Measurements from ENCODE around the gene ATP1A2.

The ATP1A2 gene

DNA sequence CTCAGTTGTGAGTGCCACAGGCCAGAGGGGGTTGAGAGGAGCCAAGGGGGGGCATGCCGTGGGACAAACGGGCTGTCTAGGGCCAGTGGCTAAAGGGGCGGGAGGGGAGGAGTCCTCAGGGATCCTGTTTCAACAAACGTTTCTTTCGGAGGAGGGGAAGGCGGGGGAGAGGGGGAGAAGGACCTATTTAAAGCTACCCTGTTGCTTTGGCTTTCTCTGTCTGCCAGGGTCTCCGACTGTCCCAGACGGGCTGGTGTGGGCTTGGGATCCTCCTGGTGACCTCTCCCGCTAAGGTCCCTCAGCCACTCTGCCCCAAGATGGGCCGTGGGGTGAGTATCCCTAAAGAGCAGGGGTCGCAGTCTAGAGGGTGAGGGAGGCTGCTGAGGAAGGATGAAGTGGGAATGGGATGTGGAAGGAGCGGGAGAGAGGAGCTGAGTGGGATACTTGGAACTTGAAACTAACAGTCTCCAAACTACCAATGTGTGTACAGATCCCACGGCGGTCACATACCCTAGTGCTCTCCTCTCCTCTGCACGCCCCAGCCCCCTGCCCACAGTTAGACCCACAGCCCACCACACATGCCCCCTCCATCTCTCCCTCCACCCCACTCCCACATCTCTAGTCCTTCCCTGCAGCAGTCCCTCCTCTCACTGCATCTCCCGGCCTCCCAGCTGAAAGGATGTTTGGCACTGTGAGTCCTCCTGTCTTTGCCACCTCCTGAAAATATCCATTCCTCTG is at the start of gene ATP1A2:
ATP1A2 (plus strand) TSS at position 215 of the 738 bp plus-strand sequence; CDS start at position 318, 103 bp downstream.
- peak within 1 kb of the TSS in 3 of 5 donors; percentile 29 to 63 (median 43) for H3K9ac ChIP-seq (ENCODE audit: low read length in 5 of 5)
- H3K4me1 ChIP-seq (ENCODE audit: control insufficient read depth in 5 of 5, insufficient read depth in 5 of 5, low read length in 5 of 5): peaks cover 4 to 58% (median 50%) of the 10 kb centered on the region in 5 donors
- H3K4me3 ChIP-seq (ENCODE audit: low read depth in 1 of 5, low read length in 5 of 5): peak within 1 kb of the TSS; percentile 17 to 48 (median 43)
- H3K27me3 ChIP-seq (ENCODE audit: control insufficient read depth in 5 of 5, insufficient read depth in 4 of 5, low read length in 5 of 5): no peaks in the 10 kb centered on the region
- H3K9me3 ChIP-seq (ENCODE audit: control insufficient read depth in 5 of 5, low read length in 5 of 5): no peaks in the 10 kb centered on the region
- no peaks in the 10 kb centered on the region for H3K36me3 ChIP-seq (ENCODE audit: control insufficient read depth in 5 of 5, insufficient read depth in 5 of 5, low read length in 5 of 5)
- peak within 1 kb of the TSS; percentile 62 for H3K27ac ChIP-seq (ENCODE audit: low read depth, low read length)

DNA sequence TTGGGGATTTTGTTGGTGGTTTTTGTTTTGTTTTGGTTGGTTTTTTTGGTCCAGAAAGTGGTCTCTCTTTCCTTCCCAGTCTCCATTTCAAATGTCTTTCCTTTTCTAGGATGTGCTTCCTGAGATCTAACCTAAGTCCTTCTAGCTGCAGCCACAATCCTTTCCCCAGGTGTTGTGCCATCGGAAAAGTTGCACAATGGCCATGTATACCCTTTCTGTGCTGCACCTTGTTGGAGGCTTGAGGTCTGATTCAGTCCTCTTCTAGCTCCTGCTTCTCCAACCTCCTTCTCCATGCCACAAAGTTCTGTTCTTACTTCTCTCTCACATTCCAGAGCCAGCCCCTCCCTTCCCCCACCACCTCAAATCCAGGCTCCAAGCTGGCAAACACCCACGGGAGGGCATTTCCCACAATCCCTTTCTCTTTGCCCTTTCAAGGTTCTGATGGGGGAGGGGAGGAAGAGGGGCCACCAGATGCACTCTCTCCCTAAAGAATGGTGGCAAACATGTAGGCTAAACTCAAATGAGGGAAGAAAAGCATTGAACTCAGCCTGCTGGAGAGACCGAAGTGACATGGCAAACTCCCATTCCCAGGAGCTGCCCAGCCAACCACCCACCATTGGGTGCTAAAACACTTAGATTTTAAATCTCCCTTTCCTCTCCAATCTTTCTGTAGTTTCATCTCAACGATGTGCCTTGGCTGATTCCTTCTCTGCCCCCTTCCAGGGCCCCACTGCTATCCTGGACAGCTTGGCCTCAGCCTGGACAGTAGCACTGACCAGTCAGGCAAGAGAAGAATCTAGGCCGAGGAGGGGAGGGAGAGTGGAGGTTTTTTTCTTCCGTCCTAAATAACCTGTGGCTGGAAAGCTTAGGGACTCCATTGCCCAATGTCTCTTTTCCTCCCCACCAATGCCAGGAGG is 48.5 kb upstream of the ATP1A2 start:
- peaks cover 0 to 11% (median 5%) of the 10 kb centered on the region in 5 donors for H3K27me3 ChIP-seq (ENCODE audit: control insufficient read depth in 5 of 5, insufficient read depth in 4 of 5, low read length in 5 of 5)
- no peaks in the 10 kb centered on the region for H3K9me3 ChIP-seq (ENCODE audit: control insufficient read depth in 5 of 5, low read length in 5 of 5)
- H3K4me3 ChIP-seq (ENCODE audit: low read depth in 1 of 5, low read length in 5 of 5): no peak overlapping the region
- no peak overlapping the region for H3K27ac ChIP-seq (ENCODE audit: low read depth, low read length)
- H3K4me1 ChIP-seq (ENCODE audit: control insufficient read depth in 5 of 5, insufficient read depth in 5 of 5, low read length in 5 of 5): peaks cover 3 to 11% (median 10%) of the 10 kb centered on the region in 5 donors
- H3K36me3 ChIP-seq (ENCODE audit: control insufficient read depth in 5 of 5, insufficient read depth in 5 of 5, low read length in 5 of 5): no peaks in the 10 kb centered on the region
- no peak overlapping the region for H3K9ac ChIP-seq (ENCODE audit: low read length in 5 of 5)

DNA sequence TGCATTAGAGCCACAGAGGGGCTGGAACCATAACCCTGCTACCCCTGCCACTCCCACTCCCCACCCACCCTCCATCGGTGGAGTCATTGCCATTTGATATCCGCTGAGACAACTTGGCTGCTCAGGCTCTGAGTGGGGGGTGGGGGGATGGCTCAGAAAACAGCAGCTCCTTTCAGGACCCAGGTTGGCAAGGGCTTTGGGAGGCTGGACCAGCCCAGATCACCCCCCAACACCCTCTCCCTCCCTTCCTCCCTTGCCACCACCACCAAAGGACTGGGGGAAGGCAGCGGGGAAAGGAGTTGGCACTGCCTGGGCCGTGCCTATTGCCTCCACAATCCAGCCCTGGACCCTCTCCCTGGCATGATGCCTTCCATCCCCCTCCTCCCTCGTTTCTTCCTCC is 47.3 kb upstream of the ATP1A2 start:
- Histone ChIP-seq H3K4me3 (ENCODE audit: low read depth in 1 of 5, low read length in 5 of 5) (no peak overlapping the region), H3K4me1 (ENCODE audit: control insufficient read depth in 5 of 5, insufficient read depth in 5 of 5, low read length in 5 of 5) (peaks cover 3 to 11% (median 10%) of the 10 kb centered on the region in 5 donors), H3K9ac (ENCODE audit: low read length in 5 of 5) (no peak overlapping the region), H3K36me3 (ENCODE audit: control insufficient read depth in 5 of 5, insufficient read depth in 5 of 5, low read length in 5 of 5) (no peaks in the 10 kb centered on the region), H3K27ac (ENCODE audit: low read depth, low read length) (no peak overlapping the region), H3K9me3 (ENCODE audit: control insufficient read depth in 5 of 5, low read length in 5 of 5) (no peaks in the 10 kb centered on the region), H3K27me3 (ENCODE audit: control insufficient read depth in 5 of 5, insufficient read depth in 4 of 5, low read length in 5 of 5) (peaks cover 0 to 13% (median 3%) of the 10 kb centered on the region in 5 donors)

GRCh38 chr1:160069460-160070231 is 45.9 kb upstream of the ATP1A2 start, which contains the start of gene KCNJ10:
TSS of gene KCNJ10 (minus strand) at chr1:160070160. CDS start at chr1:160042532, 27,628 bp downstream.
- H3K4me1 ChIP-seq (ENCODE audit: control insufficient read depth in 5 of 5, insufficient read depth in 5 of 5, low read length in 5 of 5): peaks cover 3 to 11% (median 10%) of the 10 kb centered on the region in 5 donors
- peaks cover 0 to 13% (median 3%) of the 10 kb centered on the region in 5 donors for H3K27me3 ChIP-seq (ENCODE audit: control insufficient read depth in 5 of 5, insufficient read depth in 4 of 5, low read length in 5 of 5)
- H3K9ac ChIP-seq (ENCODE audit: low read length in 5 of 5): peak within 1 kb of the TSS in 4 of 5 donors; percentile 5 to 60 (median 42)
- peak within 1 kb of the TSS; percentile 65 to 85 (median 79) for H3K4me3 ChIP-seq (ENCODE audit: low read depth in 1 of 5, low read length in 5 of 5)
- H3K9me3 ChIP-seq (ENCODE audit: control insufficient read depth in 5 of 5, low read length in 5 of 5): no peaks in the 10 kb centered on the region
- no peak within 1 kb of the TSS for H3K27ac ChIP-seq (ENCODE audit: low read depth, low read length)
- no peaks in the 10 kb centered on the region for H3K36me3 ChIP-seq (ENCODE audit: control insufficient read depth in 5 of 5, insufficient read depth in 5 of 5, low read length in 5 of 5)

- Histone ChIP-seq H3K4me1 (ENCODE audit: control insufficient read depth in 5 of 5, insufficient read depth in 5 of 5, low read length in 5 of 5) (peaks cover 3 to 11% (median 10%) of the 10 kb centered on the region in 5 donors), H3K36me3 (ENCODE audit: control insufficient read depth in 5 of 5, insufficient read depth in 5 of 5, low read length in 5 of 5) (no peaks in the 10 kb centered on the region), H3K9ac (ENCODE audit: low read length in 5 of 5) (peak overlapping the region in 4 of 5 donors; percentile 5 to 60 (median 42)), H3K27me3 (ENCODE audit: control insufficient read depth in 5 of 5, insufficient read depth in 4 of 5, low read length in 5 of 5) (peaks cover 0 to 13% (median 3%) of the 10 kb centered on the region in 5 donors), H3K4me3 (ENCODE audit: low read depth in 1 of 5, low read length in 5 of 5) (peak overlapping the region; percentile 65 to 85 (median 79)), H3K27ac (ENCODE audit: low read depth, low read length) (no peak overlapping the region), H3K9me3 (ENCODE audit: control insufficient read depth in 5 of 5, low read length in 5 of 5) (no peaks in the 10 kb centered on the region)
Observed at GRCh38 chr1:160070243-160071163, 45.1 kb upstream of the ATP1A2 start.

DNA sequence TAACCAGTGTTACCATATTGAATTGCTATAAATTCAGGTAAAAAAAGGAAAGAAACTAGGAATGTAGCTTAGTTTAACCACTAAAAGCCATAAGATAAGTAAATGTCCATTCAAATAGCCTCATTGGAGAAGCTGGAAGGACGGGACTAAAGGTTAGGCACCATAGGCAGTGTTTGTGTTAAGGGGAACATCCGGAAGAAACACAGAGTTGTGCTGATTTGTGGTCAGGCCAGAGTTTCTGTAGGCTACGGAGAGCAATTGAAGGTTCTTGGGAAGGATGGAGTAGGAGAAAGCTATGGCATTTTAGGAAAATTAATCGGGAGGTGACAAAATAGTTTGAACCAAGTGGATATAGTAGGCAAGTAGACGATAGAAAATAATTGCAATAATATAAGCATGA is 44.3 kb upstream of the ATP1A2 start:
- peaks cover 0 to 13% (median 3%) of the 10 kb centered on the region in 5 donors for H3K27me3 ChIP-seq (ENCODE audit: control insufficient read depth in 5 of 5, insufficient read depth in 4 of 5, low read length in 5 of 5)
- no peaks in the 10 kb centered on the region for H3K36me3 ChIP-seq (ENCODE audit: control insufficient read depth in 5 of 5, insufficient read depth in 5 of 5, low read length in 5 of 5)
- H3K4me1 ChIP-seq (ENCODE audit: control insufficient read depth in 5 of 5, insufficient read depth in 5 of 5, low read length in 5 of 5): peaks cover 3 to 11% (median 10%) of the 10 kb centered on the region in 5 donors
- no peaks in the 10 kb centered on the region for H3K9me3 ChIP-seq (ENCODE audit: control insufficient read depth in 5 of 5, low read length in 5 of 5)
- H3K27ac ChIP-seq (ENCODE audit: low read depth, low read length): no peak overlapping the region
- no peak overlapping the region for H3K4me3 ChIP-seq (ENCODE audit: low read depth in 1 of 5, low read length in 5 of 5)
- H3K9ac ChIP-seq (ENCODE audit: low read length in 5 of 5): no peak overlapping the region

GRCh38 chr1:160074865-160075264 is 40.7 kb upstream of the ATP1A2 start:
- Histone ChIP-seq H3K4me3 (ENCODE audit: low read depth in 1 of 5, low read length in 5 of 5) (no peak overlapping the region), H3K27ac (ENCODE audit: low read depth, low read length) (no peak overlapping the region), H3K27me3 (ENCODE audit: control insufficient read depth in 5 of 5, insufficient read depth in 4 of 5, low read length in 5 of 5) (peaks cover 0 to 19% (median 9%) of the 10 kb centered on the region in 5 donors), H3K36me3 (ENCODE audit: control insufficient read depth in 5 of 5, insufficient read depth in 5 of 5, low read length in 5 of 5) (no peaks in the 10 kb centered on the region), H3K9ac (ENCODE audit: low read length in 5 of 5) (no peak overlapping the region), H3K4me1 (ENCODE audit: control insufficient read depth in 5 of 5, insufficient read depth in 5 of 5, low read length in 5 of 5) (peaks cover 3 to 10% (median 8%) of the 10 kb centered on the region in 5 donors), H3K9me3 (ENCODE audit: control insufficient read depth in 5 of 5, low read length in 5 of 5) (no peaks in the 10 kb centered on the region)

DNA sequence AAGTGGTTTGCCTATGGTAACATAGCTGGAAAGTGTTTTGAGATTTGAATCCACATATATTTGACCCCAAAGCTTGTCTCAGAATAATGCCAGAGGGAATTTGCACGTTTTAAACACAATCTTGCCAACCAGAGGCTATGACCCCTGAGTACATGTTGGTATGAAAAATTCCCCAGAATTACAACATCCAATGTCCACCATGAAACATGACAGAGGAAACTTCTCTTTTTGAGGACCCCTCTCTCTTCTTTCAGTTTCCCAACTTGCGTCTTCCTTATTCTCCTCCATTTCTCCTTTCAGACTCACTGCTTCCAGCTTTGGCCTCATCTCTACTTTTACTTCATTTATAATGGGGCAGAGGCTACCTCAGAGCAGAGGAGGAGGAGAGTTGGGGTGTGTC is 39.7 kb upstream of the ATP1A2 start:
- no peaks in the 10 kb centered on the region for H3K9me3 ChIP-seq (ENCODE audit: control insufficient read depth in 5 of 5, low read length in 5 of 5)
- no peak overlapping the region for H3K27ac ChIP-seq (ENCODE audit: low read depth, low read length)
- H3K9ac ChIP-seq (ENCODE audit: low read length in 5 of 5): no peak overlapping the region
- H3K36me3 ChIP-seq (ENCODE audit: control insufficient read depth in 5 of 5, insufficient read depth in 5 of 5, low read length in 5 of 5): no peaks in the 10 kb centered on the region
- peaks cover under 1 to 4% (median 1%) of the 10 kb centered on the region in 5 donors for H3K4me1 ChIP-seq (ENCODE audit: control insufficient read depth in 5 of 5, insufficient read depth in 5 of 5, low read length in 5 of 5)
- peaks cover 5 to 23% (median 13%) of the 10 kb centered on the region in 5 donors for H3K27me3 ChIP-seq (ENCODE audit: control insufficient read depth in 5 of 5, insufficient read depth in 4 of 5, low read length in 5 of 5)
- no peak overlapping the region for H3K4me3 ChIP-seq (ENCODE audit: low read depth in 1 of 5, low read length in 5 of 5)

Data from subcutaneous abdominal adipose tissue (tissue), 5 donors.